Measurements from ENCODE around the gene DHX58.

Gene DHX58

DNA sequence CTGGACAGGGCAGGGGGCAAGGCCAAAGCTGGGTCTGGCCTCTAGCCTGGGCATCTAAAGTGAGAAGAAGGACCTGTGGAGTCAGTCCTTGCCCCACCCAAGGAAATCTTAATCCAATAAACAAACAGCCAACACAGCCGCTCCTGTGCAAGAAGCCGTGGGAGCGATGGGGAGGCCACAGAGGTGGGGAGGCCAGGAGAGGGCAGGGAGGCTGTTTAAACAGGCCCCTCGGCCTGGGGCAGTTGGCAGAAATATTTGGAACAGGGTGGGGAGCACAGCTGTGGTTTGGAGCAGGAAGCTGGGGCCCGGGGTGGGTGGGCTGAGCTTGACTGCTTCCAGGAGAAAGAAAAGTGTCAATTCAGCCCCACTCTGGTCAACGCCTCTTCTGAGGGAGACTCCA is 19.6 kb downstream of the DHX58 start:
- no peak for DNase-seq (ENCODE audit: low read depth)
- TF ChIP-seq CTCF (conservative IDR thresholded peaks at IDR 0.05; ENCODE audit: control insufficient read depth, insufficient read depth, low read depth, low read length) = no peak

GRCh38 chr17:42090964-42091790 is 21.3 kb downstream of the DHX58 start:
- DNase-seq (ENCODE audit: low read depth) = no peak
- H3K4me3 ChIP-seq (ENCODE audit: control insufficient read depth, low read depth, low read length) = no peak overlapping the region
- TF ChIP-seq CTCF (conservative IDR thresholded peaks at IDR 0.05; ENCODE audit: control insufficient read depth, insufficient read depth, low read depth, low read length) = no peak

More for the DNA sequence above, 19.6 kb downstream of the DHX58 start:
- H3K4me3 ChIP-seq (ENCODE audit: control insufficient read depth, low read depth, low read length) = no peak overlapping the region

DNA sequence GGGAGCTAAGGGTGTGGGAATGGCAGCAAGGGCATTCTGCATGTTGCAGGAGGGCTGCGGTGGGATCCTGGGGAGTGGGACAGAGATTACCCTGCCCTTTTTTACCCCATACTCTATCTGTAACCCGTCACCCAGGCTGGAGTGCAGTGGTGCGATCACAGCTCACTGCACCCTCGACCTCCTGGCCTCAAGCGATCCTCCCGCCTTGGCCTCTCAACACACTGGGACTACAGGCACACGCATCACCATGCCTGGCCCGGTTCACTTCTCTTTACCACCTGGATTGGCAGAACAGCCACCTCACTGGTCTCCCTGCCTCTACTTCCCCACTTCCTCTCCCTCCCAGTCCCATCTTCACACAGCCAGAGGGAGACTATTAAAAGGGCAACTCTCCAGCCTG is 23.8 kb downstream of the DHX58 start:
- DNase-seq (ENCODE audit: low read depth) = no peak
- H3K4me3 ChIP-seq (ENCODE audit: control insufficient read depth, low read depth, low read length) = no peak overlapping the region
- no peak for TF ChIP-seq CTCF (conservative IDR thresholded peaks at IDR 0.05; ENCODE audit: control insufficient read depth, insufficient read depth, low read depth, low read length)

- DNase-seq (ENCODE audit: low read depth) = no peak
- no peak overlapping the region for H3K4me3 ChIP-seq (ENCODE audit: control insufficient read depth, low read depth, low read length)
- no peak for TF ChIP-seq CTCF (conservative IDR thresholded peaks at IDR 0.05; ENCODE audit: control insufficient read depth, insufficient read depth, low read depth, low read length)
Measured at GRCh38 chr17:42087736-42088705, 24.5 kb downstream of the DHX58 start.

DNA sequence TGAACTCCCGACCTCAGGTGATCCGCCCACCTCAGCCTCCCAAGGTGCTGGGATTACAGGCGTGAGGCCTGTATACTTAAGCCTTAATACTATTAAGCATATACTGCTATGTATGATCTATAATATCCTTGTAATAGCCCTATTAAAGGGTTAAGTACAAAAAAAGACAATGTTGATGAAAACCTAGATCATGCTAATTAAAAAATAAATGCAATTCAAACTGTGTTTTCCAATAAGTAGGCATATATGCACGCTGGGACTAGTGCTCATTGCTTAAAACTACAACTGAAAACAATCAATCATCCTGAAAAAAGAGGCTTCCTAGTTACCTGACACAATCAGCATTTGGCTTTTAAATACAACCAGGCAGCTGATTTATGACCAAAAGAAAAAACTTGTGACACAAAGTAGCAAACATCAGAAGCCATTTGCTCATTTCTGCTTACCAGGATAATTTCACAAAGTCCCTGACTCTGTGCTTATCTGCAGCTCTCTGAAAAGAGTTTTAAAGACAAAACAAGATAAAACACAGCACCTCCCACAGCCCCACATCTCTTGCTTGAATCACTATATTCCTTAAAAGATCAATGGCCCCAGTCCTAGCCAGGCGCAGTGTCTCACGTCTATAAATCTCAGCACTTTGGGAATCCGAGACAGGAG is 25.3 kb downstream of the DHX58 start:
- no peak for DNase-seq (ENCODE audit: low read depth)
- H3K4me3 ChIP-seq (ENCODE audit: control insufficient read depth, low read depth, low read length) = no peak overlapping the region
- TF ChIP-seq CTCF (conservative IDR thresholded peaks at IDR 0.05; ENCODE audit: control insufficient read depth, insufficient read depth, low read depth, low read length) = no peak

DNA sequence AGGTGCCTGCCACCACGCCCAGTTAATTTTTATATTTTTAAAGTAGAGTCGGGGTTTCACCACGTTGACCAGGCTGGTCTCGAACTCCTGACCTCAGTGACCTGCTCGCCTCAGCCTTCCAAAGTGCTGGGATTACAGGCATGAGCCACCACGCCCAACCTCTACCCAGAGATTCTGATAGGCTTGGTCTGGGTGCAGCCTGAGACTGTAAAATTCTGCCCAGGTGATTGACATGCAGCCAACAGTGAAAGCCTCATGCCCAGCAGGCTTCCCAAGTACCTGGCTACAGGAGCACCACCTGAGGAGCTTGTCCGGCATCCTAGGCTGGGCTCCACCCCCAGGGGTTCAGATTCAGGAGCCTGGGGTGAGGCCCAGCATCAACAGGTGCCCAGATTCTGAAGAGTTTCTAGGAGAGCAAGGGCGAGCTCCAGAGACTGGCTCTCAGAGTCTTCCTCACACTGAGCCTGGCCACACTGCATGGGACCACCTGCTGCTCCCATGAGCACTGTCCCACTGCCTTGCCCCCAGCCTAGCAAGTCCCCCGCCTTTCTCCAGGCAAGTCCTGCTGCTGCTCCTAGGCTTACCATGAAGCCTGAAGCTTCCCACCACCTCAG is 30.9 kb downstream of the DHX58 start:
- H3K4me3 ChIP-seq (ENCODE audit: control insufficient read depth, low read depth, low read length) = no peak overlapping the region
- TF ChIP-seq CTCF (conservative IDR thresholded peaks at IDR 0.05; ENCODE audit: control insufficient read depth, insufficient read depth, low read depth, low read length) = no peak
- no peak for DNase-seq (ENCODE audit: low read depth)
